Spleen (tissue), 7 donors: ENCODE results near the gene NACA.

ENCODE experiments used
- CTCF ChIP-seq, 11 experiments: fragments of 200-600 bp in 7 of 11; fragments of 450-650 bp in 4 of 11; sonication (generic) in 4 of 11; IDR thresholded peaks in 8 of 11; conservative IDR thresholded peaks in 3 of 11; 1 replicate in 7 of 11; 2 replicates in 4 of 11; pipeline versions ENCODE4 v1.4.0 to v1.8.0; 2016 to 2021; ENCODE audit warnings: antibody characterized with exemption in 11 of 11, inconsistent platforms in 4 of 11, mild to moderate bottlenecking in 1 of 11
- POLR2A ChIP-seq, 3 donors: fragments of 450-650 bp; IDR thresholded peaks; one replicate each; pipeline ENCODE4 v1.5.1; 2017; ENCODE audit warnings: antibody characterized with exemption in 3 of 3, mild to moderate bottlenecking in 1 of 3
- POLR2AphosphoS5 ChIP-seq, 3 donors: sonication (generic); formaldehyde crosslinking; IDR thresholded peaks; one replicate each; pipeline ENCODE4 v1.5.1; 2017; ENCODE audit warnings: antibody characterized with exemption in 3 of 3
- donor health status: DM: no; HTN: no; CAD: no; lungs with moderate emphysema.
- donor health status: DM: no; HTN: no; CAD: no.
- donor health status: DM: no; HTN: no; CAD: no.

GRCh38 chr12:56678852-56679251 is 46.2 kb downstream of the NACA start:
- no peak for TF ChIP-seq CTCF (IDR thresholded peaks at IDR 0.05 in 8 of 11, conservative IDR thresholded peaks at IDR 0.05 in 3 of 11)
- TF ChIP-seq POLR2A (IDR thresholded peaks at IDR 0.05), result no peak
- no peak for TF ChIP-seq POLR2AphosphoS5 (IDR thresholded peaks at IDR 0.05)
